K562 (cell line): ENCODE data around the gene PLS1. TPM values are rescaled to one million over a fixed set of nuclear protein-coding genes. Genes with fewer than 3 reads are reported as not detected.

Source experiments
- ATAC-seq: fragments of 200-7000 bp; cut with Tn5 transposase; 3 replicates; pipeline ENCODE4 v1.9.1; 2020; ENCODE audit warnings: moderate library complexity
- BruUV-seq: library from RNA; stranded (reverse); fragments of 400-500 nt; replicated peaks from 2 replicates; lab custom pipeline; 2021; lab: Mats Ljungman, UMichigan
- CTCF ChIA-PET: fragments of 300-600 bp; formaldehyde crosslinking; extraction: SDS; loops from one replicate; lab custom pipeline; 2021; ENCODE audit warnings: low intra/inter-chr PET ratio; lab: Yijun Ruan, JAX
- POLR2A ChIA-PET: fragments of 300-600, 350-650 bp; sonication (Branson Sonifier 250); formaldehyde crosslinking; extraction: SDS; loops from one replicate; lab custom pipeline; 2021; ENCODE audit warnings: antibody characterized with exemption, inconsistent platforms; lab: Yijun Ruan, JAX
- DNase-seq, 4 experiments: peaks; one replicate each; pipeline versions ENCODE4 v3.0.0 to v3.0.0-alpha.2; 2011 to 2018; ENCODE audit warnings: low spot score in 3 of 4, mixed read lengths in 3 of 4; ENCODE audit errors: extremely low read depth in 1 of 4
- FAIRE-seq: peaks from 2 replicates; lab custom pipeline; 2011; peaks lifted over from hg19 to GRCh38; lab: Jason Lieb, UNC
- H2AFZ ChIP-seq: 2 replicates; pipeline ENCODE4 v1.6.0; 2011; ENCODE audit warnings: low read depth, low read length, control low read depth, inconsistent platforms
- H3K27ac ChIP-seq: fragments of 200-600 bp; 3 replicates; pipeline ENCODE4 v1.8.0; 2011; ENCODE audit warnings: low read depth, mild to moderate bottlenecking, control low read depth, inconsistent platforms, low read length, moderate library complexity, mixed read lengths; ENCODE audit errors: extremely low read depth
- H3K27me3 ChIP-seq, 2 experiments: fragments of 300-600 bp in 1 of 2; 2 replicates in 1 of 2; 3 replicates in 1 of 2; pipeline versions ENCODE4 v1.6.0 to v1.8.0; 2011; ENCODE audit warnings: inconsistent platforms in 2 of 2, low read length in 2 of 2, mild to moderate bottlenecking in 1 of 2, mixed read lengths in 1 of 2, moderate library complexity in 1 of 2; ENCODE audit not compliant: control insufficient read depth in 2 of 2, insufficient read depth in 2 of 2
- H3K36me3 ChIP-seq: fragments of 300-600 bp; 3 replicates; pipeline ENCODE4 v1.8.0; 2011; ENCODE audit warnings: mild to moderate bottlenecking, low read length, inconsistent platforms; ENCODE audit not compliant: control insufficient read depth, insufficient read depth
- H3K4me1 ChIP-seq, 2 experiments: fragments of 200-600 bp in 1 of 2; replicated peaks in 1 of 2; 2 replicates in 1 of 2; 3 replicates in 1 of 2; pipeline versions ENCODE4 v1.5.1 to v1.8.0; 2011; ENCODE audit warnings: inconsistent platforms in 2 of 2, low read length in 2 of 2, mild to moderate bottlenecking in 1 of 2, mixed read lengths in 1 of 2, moderate library complexity in 1 of 2; ENCODE audit not compliant: control insufficient read depth in 2 of 2, insufficient read depth in 2 of 2
- H3K4me2 ChIP-seq: 2 replicates; pipeline ENCODE4 v1.6.1; 2011; ENCODE audit warnings: low read length, control low read depth, inconsistent platforms, mixed read lengths; ENCODE audit not compliant: insufficient read depth
- H3K4me3 ChIP-seq: fragments of 200-600 bp; sonication (generic), shearing (Covaris generic); 2 replicates; pipeline ENCODE4 v1.5.1; 2016; ENCODE audit warnings: control low read depth, inconsistent platforms
- H3K79me2 ChIP-seq: fragments of 200-600 bp; 3 replicates; pipeline ENCODE4 v1.8.0; 2011; ENCODE audit warnings: low read length, inconsistent platforms; ENCODE audit not compliant: control insufficient read depth, insufficient read depth
- H3K9ac ChIP-seq, 2 experiments: 2 replicates each; pipeline versions ENCODE4 v1.6.0 to v1.6.1; 2011; ENCODE audit warnings: low read depth in 2 of 2, low read length in 2 of 2, control low read depth in 1 of 2, inconsistent platforms in 1 of 2, mild to moderate bottlenecking in 1 of 2, mixed read lengths in 1 of 2; ENCODE audit not compliant: insufficient read depth in 1 of 2
- H3K9me1 ChIP-seq: one replicate; pipeline ENCODE4 v1.6.0; 2011; ENCODE audit warnings: inconsistent platforms, mild to moderate bottlenecking, low read length, moderate library complexity; ENCODE audit not compliant: control insufficient read depth, insufficient read depth
- H3K9me3 ChIP-seq: replicated peaks from 2 replicates; pipeline ENCODE4 v1.5.1; 2011; ENCODE audit warnings: low read depth, low read length, inconsistent platforms; ENCODE audit not compliant: control insufficient read depth, insufficient read depth
- H4K20me1 ChIP-seq: replicated peaks from 2 replicates; pipeline ENCODE4 v1.6.1; 2011; ENCODE audit warnings: low read length, inconsistent platforms, mixed read lengths; ENCODE audit not compliant: control insufficient read depth, insufficient read depth
- BRCA1 ChIP-seq, 2 experiments: fragments of 450-650 bp in 1 of 2; sonication (generic) in 1 of 2; formaldehyde crosslinking in 1 of 2; IDR thresholded peaks; 2 replicates each; pipeline versions ENCODE4 v1.5.0 to v1.6.1; 2017 to 2020; ENCODE audit warnings: mild to moderate bottlenecking in 1 of 2, missing genetic modification reagents in 1 of 2
- CBX2 ChIP-seq: fragments of 200-600 bp; sonication (generic); IDR thresholded peaks from one replicate; pipeline ENCODE4 v1.6.1; 2012; ENCODE audit warnings: mild to moderate bottlenecking, low read length, inconsistent platforms; ENCODE audit not compliant: insufficient read depth, poor library complexity, severe bottlenecking
- CREM ChIP-seq: IDR thresholded peaks from 2 replicates; pipeline ENCODE4 v1.6.1; 2014; ENCODE audit warnings: antibody characterized with exemption, low read depth
- E2F6 ChIP-seq, 2 experiments: IDR thresholded peaks; 2 replicates each; pipeline ENCODE4 v1.6.1; 2011; ENCODE audit warnings: borderline replicate concordance in 1 of 2, control low read depth in 1 of 2, low read depth in 1 of 2, low read length in 1 of 2, mild to moderate bottlenecking in 1 of 2, mixed read lengths in 1 of 2, moderate library complexity in 1 of 2; ENCODE audit not compliant: insufficient read depth in 1 of 2, insufficient read length in 1 of 2, poor library complexity in 1 of 2, severe bottlenecking in 1 of 2; ENCODE audit errors: extremely low read depth in 1 of 2
- GATAD2B ChIP-seq: fragments of 450-650 bp; IDR thresholded peaks from 2 replicates; pipeline ENCODE4 v1.6.1; 2017; ENCODE audit warnings: mild to moderate bottlenecking, borderline replicate concordance
- HMG20B ChIP-seq: fragments of 250-450 bp; sonication (Bioruptor Pico); IDR thresholded peaks from 2 replicates; pipeline ENCODE4 v1.5.0; 2021; ENCODE audit warnings: mild to moderate bottlenecking
- MBD1 ChIP-seq: fragments of 250-450 bp; sonication (Bioruptor Pico); IDR thresholded peaks from 2 replicates; pipeline ENCODE4 v1.8.0; 2022; ENCODE audit warnings: inconsistent platforms
- MCM7 ChIP-seq, 2 experiments: fragments of 450-650 bp; IDR thresholded peaks; 2 replicates each; pipeline ENCODE4 v1.6.1; 2016 to 2018
- MXI1 ChIP-seq: IDR thresholded peaks from 2 replicates; pipeline ENCODE4 v1.6.1; 2011; ENCODE audit warnings: low read depth, mild to moderate bottlenecking, improper control_type of control experiment, low read length
- RFX1 ChIP-seq: fragments of 450-650 bp; IDR thresholded peaks from 2 replicates; pipeline ENCODE4 v1.6.1; 2016; ENCODE audit warnings: mild to moderate bottlenecking, moderate library complexity
- SAFB ChIP-seq: fragments of 200-400 bp; formaldehyde crosslinking; IDR thresholded peaks from 2 replicates; pipeline ENCODE4 v1.6.1; 2017; ENCODE audit warnings: low read depth, low read length, borderline replicate concordance
- STAT5A ChIP-seq: IDR thresholded peaks from 2 replicates; pipeline ENCODE4 v1.6.1; 2012; ENCODE audit warnings: low read length, inconsistent platforms, borderline replicate concordance
- STAT5B ChIP-seq: fragments of 250-450 bp; sonication (Bioruptor Pico); IDR thresholded peaks from 2 replicates; pipeline ENCODE4 v1.8.0; 2021; ENCODE audit warnings: mild to moderate bottlenecking, inconsistent platforms
- ZKSCAN3 ChIP-seq: fragments of 250-450 bp; sonication (Bioruptor Pico); IDR thresholded peaks from 2 replicates; pipeline ENCODE4 v1.4.0; 2020
- WGBS: fragments of 100-300 bp; shearing (Covaris generic); methylation state at CpG from one replicate; pipeline ENCODE4 v1.1.6; 2016; ENCODE audit warnings: low coverage, mixed read lengths; ENCODE audit not compliant: insufficient coverage; ENCODE audit errors: missing lambda C conversion rate; 5-methylcytosine and 5-hydroxymethylcytosine counted together
- in situ Hi-C: fragments of 300-500 bp; cut with MboI; formaldehyde crosslinking; loops from 4 replicates; pipeline ENCODE4 v1.15.0; 2018; ENCODE audit warnings: inconsistent platforms, mixed read lengths
- intact Hi-C: fragments of 100-400 bp; cut with micrococcal nuclease; formaldehyde crosslinking; loops from 2 replicates; pipeline ENCODE4 v1.14.2; 2022
- polyA plus RNA-seq, 8 experiments: library from polyadenylated mRNA; depleted of rRNA in 4 of 8; stranded (reverse) in 5 of 8; unstranded in 3 of 8; fragments of >200 nt; fragmentation: Nextera tagmentation in 2 of 8; fragmentation: Illumina TruSeq in 1 of 8; extraction: Ambion mirVana in 2 of 8; extraction: Trizol in 1 of 8; gene quantifications; 2 replicates each; pipeline versions ENCODE4 v1.2.1 to v1.2.3, GENCODE V29; 2011 to 2014; ENCODE audit warnings: inconsistent platforms in 1 of 8, missing spikeins in 1 of 8
- total RNA-seq, 7 experiments: library from RNA; depleted of rRNA in 6 of 7; stranded (reverse); fragments of >200 nt in 6 of 7; fragmentation: Illumina TruSeq in 2 of 7; extraction: Trizol in 2 of 7; gene quantifications; 2 replicates each; pipeline versions ENCODE4 v1.2.1 to v1.2.3, GENCODE V29; 2011 to 2021; ENCODE audit warnings: low replicate concordance in 1 of 7
- TF ChIP-seq, protein P1 (sequence below): sonication (generic); formaldehyde crosslinking; IDR thresholded peaks from 2 replicates; pipeline ENCODE4 v1.8.0; 2023; ENCODE audit warnings: missing genetic modification reagents, mild to moderate bottlenecking, borderline replicate concordance

The PLS1 gene
- total and polyA plus RNA-seq, 9 of the 15 experiments (the other 6 are each of a cell fraction or from before 2014, with no cell fraction given): 6.1 to 21.3 (median 13.0) TPM

DNA sequence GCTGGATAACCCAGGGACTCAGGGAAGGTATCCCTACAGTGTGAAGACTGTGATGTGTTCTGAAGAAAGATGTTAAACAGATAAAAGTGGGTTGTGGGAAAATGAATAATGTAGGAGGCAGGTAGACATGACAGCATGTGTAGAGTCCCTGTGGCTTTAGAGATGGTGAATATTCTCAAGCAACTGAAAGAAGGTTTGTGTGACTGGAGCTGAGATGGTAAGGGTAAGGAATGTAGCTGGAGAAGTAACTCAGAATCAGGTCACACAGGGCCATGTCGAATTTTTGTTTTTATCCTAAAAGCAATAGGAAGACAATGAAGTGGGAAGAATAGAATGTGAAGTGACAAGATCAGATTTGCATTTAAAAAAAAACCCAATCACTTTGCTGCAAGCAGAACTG, 73.9 kb downstream of the PLS1 start:
- no peaks in the 10 kb centered on the region for H3K9me1 ChIP-seq
- no peak for ATAC-seq
- TF ChIP-seq E2F6 (IDR thresholded peaks at IDR 0.05; ENCODE audit: borderline replicate concordance in 1 of 2, extremely low read depth in 1 of 2, insufficient read depth in 1 of 2, insufficient read length in 1 of 2, low read depth in 1 of 2, low read length in 1 of 2, poor library complexity in 1 of 2, severe bottlenecking in 1 of 2): no peak
- TF ChIP-seq HMG20B (CRISPR knock-in tag): no peak
- TF ChIP-seq ZKSCAN3 (CRISPR knock-in tag): no peak
- TF ChIP-seq SAFB: no peak
- TF ChIP-seq RFX1: no peak
- TF ChIP-seq MBD1 (CRISPR knock-in tag): no peak
- no peak for TF ChIP-seq MCM7 (IDR thresholded peaks at IDR 0.05)
- no peak for TF ChIP-seq CBX2
- TF ChIP-seq STAT5A: no peak
- TF ChIP-seq STAT5B (CRISPR knock-in tag): no peak
- TF ChIP-seq GATAD2B: no peak
- no peak for TF ChIP-seq BRCA1 (IDR thresholded peaks at IDR 0.05)
- no peak for TF ChIP-seq BRCA1 (CRISPR knock-in tag; IDR thresholded peaks at IDR 0.05)
- TF ChIP-seq CREM: no peak
- TF ChIP-seq, protein P1, sequence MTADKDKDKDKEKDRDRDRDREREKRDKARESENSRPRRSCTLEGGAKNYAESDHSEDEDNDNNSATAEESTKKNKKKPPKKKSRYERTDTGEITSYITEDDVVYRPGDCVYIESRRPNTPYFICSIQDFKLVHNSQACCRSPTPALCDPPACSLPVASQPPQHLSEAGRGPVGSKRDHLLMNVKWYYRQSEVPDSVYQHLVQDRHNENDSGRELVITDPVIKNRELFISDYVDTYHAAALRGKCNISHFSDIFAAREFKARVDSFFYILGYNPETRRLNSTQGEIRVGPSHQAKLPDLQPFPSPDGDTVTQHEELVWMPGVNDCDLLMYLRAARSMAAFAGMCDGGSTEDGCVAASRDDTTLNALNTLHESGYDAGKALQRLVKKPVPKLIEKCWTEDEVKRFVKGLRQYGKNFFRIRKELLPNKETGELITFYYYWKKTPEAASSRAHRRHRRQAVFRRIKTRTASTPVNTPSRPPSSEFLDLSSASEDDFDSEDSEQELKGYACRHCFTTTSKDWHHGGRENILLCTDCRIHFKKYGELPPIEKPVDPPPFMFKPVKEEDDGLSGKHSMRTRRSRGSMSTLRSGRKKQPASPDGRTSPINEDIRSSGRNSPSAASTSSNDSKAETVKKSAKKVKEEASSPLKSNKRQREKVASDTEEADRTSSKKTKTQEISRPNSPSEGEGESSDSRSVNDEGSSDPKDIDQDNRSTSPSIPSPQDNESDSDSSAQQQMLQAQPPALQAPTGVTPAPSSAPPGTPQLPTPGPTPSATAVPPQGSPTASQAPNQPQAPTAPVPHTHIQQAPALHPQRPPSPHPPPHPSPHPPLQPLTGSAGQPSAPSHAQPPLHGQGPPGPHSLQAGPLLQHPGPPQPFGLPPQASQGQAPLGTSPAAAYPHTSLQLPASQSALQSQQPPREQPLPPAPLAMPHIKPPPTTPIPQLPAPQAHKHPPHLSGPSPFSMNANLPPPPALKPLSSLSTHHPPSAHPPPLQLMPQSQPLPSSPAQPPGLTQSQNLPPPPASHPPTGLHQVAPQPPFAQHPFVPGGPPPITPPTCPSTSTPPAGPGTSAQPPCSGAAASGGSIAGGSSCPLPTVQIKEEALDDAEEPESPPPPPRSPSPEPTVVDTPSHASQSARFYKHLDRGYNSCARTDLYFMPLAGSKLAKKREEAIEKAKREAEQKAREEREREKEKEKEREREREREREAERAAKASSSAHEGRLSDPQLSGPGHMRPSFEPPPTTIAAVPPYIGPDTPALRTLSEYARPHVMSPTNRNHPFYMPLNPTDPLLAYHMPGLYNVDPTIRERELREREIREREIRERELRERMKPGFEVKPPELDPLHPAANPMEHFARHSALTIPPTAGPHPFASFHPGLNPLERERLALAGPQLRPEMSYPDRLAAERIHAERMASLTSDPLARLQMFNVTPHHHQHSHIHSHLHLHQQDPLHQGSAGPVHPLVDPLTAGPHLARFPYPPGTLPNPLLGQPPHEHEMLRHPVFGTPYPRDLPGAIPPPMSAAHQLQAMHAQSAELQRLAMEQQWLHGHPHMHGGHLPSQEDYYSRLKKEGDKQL: no peak
- no peak for TF ChIP-seq MXI1
- H3K9ac ChIP-seq: no peak overlapping the region
- DNase-seq: no peak
- no peak overlapping the region for H3K27ac ChIP-seq
- no peak overlapping the region for H2AFZ ChIP-seq
- intact Hi-C loops: no loop called here
- in situ Hi-C loops: no loop called here
- no peaks in the 10 kb centered on the region for H3K9me3 ChIP-seq
- H3K79me2 ChIP-seq: no peaks in the 10 kb centered on the region
- no peaks in the 10 kb centered on the region for H3K27me3 ChIP-seq
- no peaks in the 10 kb centered on the region for H4K20me1 ChIP-seq
- H3K4me2 ChIP-seq: no peak overlapping the region
- peaks cover 10% of the 10 kb centered on the region; the same call in 2 of the 3 replicates for H3K36me3 ChIP-seq
- WGBS: 7% methylated on average over 1 of the region's 1 CpG
- FAIRE-seq: no peak
- POLR2A ChIA-PET: no interaction called here
- no peaks in the 10 kb centered on the region for H3K4me1 ChIP-seq
- no TSS peak for BruUV-seq
- CTCF ChIA-PET: no interaction called here
- H3K4me3 ChIP-seq: no peak overlapping the region
